ENCODE measurements around the gene FKBP14. TPM values are rescaled to one million over a fixed set of nuclear protein-coding genes. Genes with fewer than 3 reads are reported as not detected.

Gene FKBP14
- total RNA-seq, 1 donor from 2014 or later: 20.0 TPM

GRCh38 chr7:30032310-30033125, 6.0 kb upstream of the FKBP14 start:
- Histone ChIP-seq H3K27me3 (ENCODE audit: control insufficient read depth, insufficient read depth, low read length) (no peaks in the 10 kb centered on the region), H3K4me3 (ENCODE audit: low read depth, low read length) (no peak overlapping the region), H3K36me3 (ENCODE audit: control insufficient read depth, insufficient read depth, low read length) (no peaks in the 10 kb centered on the region)
- FAIRE-seq (no peak), DNase-seq (ENCODE audit: low read depth) (peak; percentile 29)
- TF ChIP-seq CTCF (IDR thresholded peaks at IDR 0.05; ENCODE audit: insufficient read depth, low read length, severe bottlenecking): no peak

DNA sequence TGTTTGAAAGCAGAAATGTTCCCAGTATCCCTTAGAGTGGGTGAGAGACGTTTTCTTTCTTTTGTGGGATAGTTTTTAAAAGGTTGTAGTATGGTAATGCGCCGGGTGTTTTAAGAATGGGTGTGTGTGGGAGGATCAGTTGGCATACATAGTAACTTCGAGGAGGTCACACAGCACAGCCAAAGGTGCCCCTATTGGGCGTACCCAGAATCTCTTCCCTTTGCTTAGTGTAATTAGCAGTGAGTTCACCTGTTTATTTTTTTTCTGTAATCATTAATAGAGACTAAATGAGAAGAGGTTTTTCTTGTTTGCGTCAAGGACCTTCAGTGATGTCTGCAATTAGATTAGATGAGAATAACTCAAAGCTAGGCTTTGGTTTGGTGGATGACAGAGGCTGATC, 3.2 kb upstream of the FKBP14 start:
- DNase-seq (ENCODE audit: low read depth) (peak; percentile 34), FAIRE-seq (no peak)
- peak; percentile 5 for TF ChIP-seq CTCF (IDR thresholded peaks at IDR 0.05; ENCODE audit: insufficient read depth, low read length, severe bottlenecking)
- H3K36me3 ChIP-seq (ENCODE audit: control insufficient read depth, insufficient read depth, low read length): no peaks in the 10 kb centered on the region
- H3K27me3 ChIP-seq (ENCODE audit: control insufficient read depth, insufficient read depth, low read length): no peaks in the 10 kb centered on the region
- H3K4me3 ChIP-seq (ENCODE audit: low read depth, low read length): peak overlapping the region; percentile 76

DNA sequence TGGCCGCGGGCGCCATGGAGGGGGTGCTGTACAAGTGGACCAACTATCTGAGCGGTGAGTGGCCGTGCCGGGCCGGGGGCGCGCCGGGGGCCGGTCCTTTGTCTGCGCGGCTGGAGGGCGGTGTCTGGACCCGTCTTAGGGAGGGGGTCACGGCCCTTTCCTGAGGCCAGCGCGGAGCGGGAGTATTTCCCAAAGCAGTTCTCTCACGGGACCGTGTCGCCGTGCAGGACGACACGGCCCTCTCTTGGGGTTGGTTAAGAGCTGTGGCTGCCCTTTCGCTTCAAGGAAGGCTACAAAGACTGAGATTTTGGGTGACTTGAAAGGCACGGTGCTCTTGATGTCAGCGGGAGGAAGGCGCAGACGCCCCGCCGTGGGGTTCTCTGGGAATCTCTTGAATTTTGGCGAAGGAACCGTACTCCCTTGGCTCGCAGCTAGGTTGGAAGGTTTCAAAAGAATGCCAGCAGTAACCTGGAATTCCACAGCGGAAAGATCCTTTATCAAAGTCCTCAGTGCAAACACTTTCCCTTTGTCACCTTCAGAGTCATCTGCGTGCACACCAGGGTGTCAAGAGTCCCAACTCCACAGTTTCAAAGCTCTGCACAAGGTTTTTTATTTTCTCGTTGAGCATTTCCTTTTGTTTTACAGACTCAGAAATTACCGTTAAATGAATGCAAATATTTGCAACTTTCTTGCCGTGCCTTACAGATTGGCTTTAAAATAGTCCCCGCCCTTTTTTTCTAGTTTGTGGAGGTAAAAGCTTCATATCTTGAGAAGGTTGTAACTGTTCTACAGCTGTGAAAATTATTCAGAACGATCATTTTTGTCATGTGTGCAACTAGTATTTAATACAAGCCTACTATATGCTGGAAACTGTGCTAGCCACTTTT, 2.5 kb upstream of the FKBP14 start:
- no peak for FAIRE-seq
- TF ChIP-seq CTCF (IDR thresholded peaks at IDR 0.05; ENCODE audit: insufficient read depth, low read length, severe bottlenecking): no peak
- no peaks in the 10 kb centered on the region for H3K36me3 ChIP-seq (ENCODE audit: control insufficient read depth, insufficient read depth, low read length)
- peak; percentile 26 for DNase-seq (ENCODE audit: low read depth)
- H3K4me3 ChIP-seq (ENCODE audit: low read depth, low read length): peak overlapping the region; percentile 76
- H3K27me3 ChIP-seq (ENCODE audit: control insufficient read depth, insufficient read depth, low read length): no peaks in the 10 kb centered on the region

DNA sequence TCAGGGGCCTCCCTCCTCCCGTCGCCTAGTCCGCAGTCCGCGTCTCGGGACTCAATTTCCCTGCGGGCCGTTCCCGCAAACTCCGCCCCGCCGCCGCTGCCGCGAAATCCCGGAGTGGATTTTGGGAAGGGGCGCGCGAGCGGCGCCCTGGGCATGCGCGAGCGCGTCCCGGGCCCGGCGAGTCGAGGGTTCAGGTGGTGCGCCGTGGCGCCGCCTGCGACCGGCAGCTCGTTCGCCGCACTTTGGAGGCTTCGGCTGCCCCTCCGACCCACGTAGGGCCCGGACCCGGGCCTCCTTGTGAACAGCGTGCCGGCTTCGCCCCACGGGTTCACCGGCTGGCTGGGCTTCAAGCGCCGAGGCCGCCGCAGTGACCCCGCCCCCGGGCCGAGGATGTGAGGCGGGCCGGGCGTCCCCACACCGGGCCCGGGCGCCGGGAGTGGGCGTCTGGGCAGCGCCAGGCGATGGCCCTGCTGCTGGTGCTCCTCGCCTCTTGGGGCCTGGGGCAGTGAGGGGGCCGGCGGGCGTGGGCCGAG, 1.8 kb upstream of the FKBP14 start, which contains the start of gene PLEKHA8:
TSS of gene PLEKHA8 (plus strand) at position 197 of the 533 bp plus-strand sequence. CDS start 351 bp downstream, outside the sequence.
- Histone ChIP-seq H3K27me3 (ENCODE audit: control insufficient read depth, insufficient read depth, low read length) (no peaks in the 10 kb centered on the region), H3K36me3 (ENCODE audit: control insufficient read depth, insufficient read depth, low read length) (no peaks in the 10 kb centered on the region), H3K4me3 (ENCODE audit: low read depth, low read length) (peak within 1 kb of the TSS; percentile 76)
- no peak for TF ChIP-seq CTCF (IDR thresholded peaks at IDR 0.05; ENCODE audit: insufficient read depth, low read length, severe bottlenecking)
- DNase-seq (ENCODE audit: low read depth) (peak; percentile 58), FAIRE-seq (no peak)

GRCh38 chr7:30027740-30028215, 1.3 kb upstream of the FKBP14 start:
- Histone ChIP-seq H3K4me3 (ENCODE audit: low read depth, low read length) (peak overlapping the region; percentile 76), H3K27me3 (ENCODE audit: control insufficient read depth, insufficient read depth, low read length) (no peaks in the 10 kb centered on the region), H3K36me3 (ENCODE audit: control insufficient read depth, insufficient read depth, low read length) (no peaks in the 10 kb centered on the region)
- no peak for TF ChIP-seq CTCF (IDR thresholded peaks at IDR 0.05; ENCODE audit: insufficient read depth, low read length, severe bottlenecking)
- DNase-seq (ENCODE audit: low read depth): no peak
- FAIRE-seq: no peak

All from bronchial epithelial cell (primary cell).